HG03159 (cell line): ENCODE data around the gene C5orf22.
"Not testable (repeated sequence)": the region's sequence is repeated elsewhere in the genome, so short reads cannot be mapped to it uniquely, and the experiment has no call there.

ENCODE experiments used
- ATAC-seq: cut with Tn5 transposase; IDR thresholded peaks from one replicate; pipeline ENCODE4 v1.9.1; 2021; ENCODE audit warnings: mild to moderate bottlenecking, moderate library complexity; ENCODE audit not compliant: unreplicated experiment

C5orf22 gene

GRCh38 chr5:31531888-31532547 lies at the start of gene C5orf22, which contains the start of gene DROSHA:
Gene C5orf22, plus strand, starts transcription at chr5:31532301. Its CDS starts 92 bp downstream, at chr5:31532393.
Gene DROSHA, minus strand, starts transcription at chr5:31532093. Its CDS starts 3,034 bp downstream, at chr5:31529059.
- ATAC-seq: peak; percentile 96

- no peak for ATAC-seq
These were observed 46.5 kb upstream of the C5orf22 start for GRCh38 chr5:31485376-31486207.

GRCh38 chr5:31486441-31486840 lies 45.7 kb upstream of the C5orf22 start:
- ATAC-seq: no peak

GRCh38 chr5:31487506-31487905 lies 44.6 kb upstream of the C5orf22 start:
- ATAC-seq: no peak

GRCh38 chr5:31492869-31493268 lies 39.2 kb upstream of the C5orf22 start:
- no peak for ATAC-seq

GRCh38 chr5:31495336-31495735 lies 36.8 kb upstream of the C5orf22 start:
- ATAC-seq: no peak

GRCh38 chr5:31496301-31496700 lies 35.8 kb upstream of the C5orf22 start:
- ATAC-seq: no peak

- no peak for ATAC-seq
These were observed 35.2 kb upstream of the C5orf22 start for GRCh38 chr5:31496891-31497290.

GRCh38 chr5:31500256-31500655 lies 31.8 kb upstream of the C5orf22 start:
- no peak for ATAC-seq

GRCh38 chr5:31502506-31502905 lies 29.6 kb upstream of the C5orf22 start:
- no peak for ATAC-seq

- ATAC-seq: no peak
These were observed 27.6 kb upstream of the C5orf22 start for GRCh38 chr5:31504529-31504928.

GRCh38 chr5:31511305-31511704 lies 20.8 kb upstream of the C5orf22 start:
- no peak for ATAC-seq

GRCh38 chr5:31516802-31517201 lies 15.3 kb upstream of the C5orf22 start:
- no peak for ATAC-seq

GRCh38 chr5:31523041-31523440 lies 9.1 kb upstream of the C5orf22 start:
- ATAC-seq: no peak

GRCh38 chr5:31530541-31531265 lies 1.4 kb upstream of the C5orf22 start:
- ATAC-seq: no peak

- peak; percentile 48 for ATAC-seq
These were observed 586 bp upstream of the C5orf22 start for GRCh38 chr5:31531543-31531887.

GRCh38 chr5:31534527-31535046 lies 2.5 kb downstream of the C5orf22 start:
- ATAC-seq: no peak

GRCh38 chr5:31536873-31537272 lies 4.8 kb downstream of the C5orf22 start:
- no peak for ATAC-seq

- ATAC-seq: no peak
These were observed 5.2 kb downstream of the C5orf22 start for GRCh38 chr5:31537349-31537748.

GRCh38 chr5:31537851-31538250 lies 5.8 kb downstream of the C5orf22 start:
- ATAC-seq: no peak

- not testable (repeated sequence) for ATAC-seq
These were observed 17.0 kb downstream of the C5orf22 start for GRCh38 chr5:31549114-31549513.
